Tibial artery (tissue), 4 donors: Measurements from ENCODE around the gene HHIPL1.

ENCODE experiments used
- DNase-seq, 2 donors: peaks; one replicate each; pipeline ENCODE4 v3.0.0-alpha.2; 2019
- H3K27ac ChIP-seq, 2 donors: fragments of 200-600 bp; sonication (generic) in 1 of 2; 1 replicate in 1 of 2; 2 replicates in 1 of 2; pipeline ENCODE4 v1.5.1; 2018 to 2019; ENCODE audit warnings: mild to moderate bottlenecking in 1 of 2
- H3K27me3 ChIP-seq, 2 donors: fragments of 200-600 bp; sonication (generic) in 1 of 2; one replicate each; pipeline versions ENCODE4 v1.5.1 to v1.6.0; 2016 to 2019
- H3K36me3 ChIP-seq, 3 donors: fragments of 200-600 bp; sonication (generic) in 2 of 3; one replicate each; pipeline ENCODE4 v1.5.1; 2016 to 2019; ENCODE audit warnings: mild to moderate bottlenecking in 2 of 3
- H3K4me1 ChIP-seq, 4 donors: fragments of 200-600 bp; sonication (generic) in 2 of 4; 1 replicate in 3 of 4; 2 replicates in 1 of 4; pipeline ENCODE4 v1.5.1; 2016 to 2019
- H3K4me3 ChIP-seq, 2 donors: fragments of 200-600 bp; sonication (generic) in 1 of 2; 1 replicate in 1 of 2; 2 replicates in 1 of 2; pipeline ENCODE4 v1.5.1; 2018 to 2019; ENCODE audit warnings: mild to moderate bottlenecking in 2 of 2
- H3K9me3 ChIP-seq, 3 donors: fragments of 200-600 bp; sonication (generic) in 1 of 3; one replicate each; pipeline ENCODE4 v1.5.1; 2016 to 2019
- CTCF ChIP-seq, 2 experiments: fragments of 200-600 bp in 1 of 2; fragments of 450-650 bp in 1 of 2; IDR thresholded peaks; one replicate each; pipeline ENCODE4 v1.5.1; 2017 to 2019; ENCODE audit warnings: antibody characterized with exemption in 2 of 2, mild to moderate bottlenecking in 1 of 2, moderate library complexity in 1 of 2
- intact Hi-C: fragments of 100-400 bp; cut with DNase I; formaldehyde crosslinking; loops from one replicate; pipeline ENCODE4 v1.15.0; 2023; ENCODE audit warnings: low total_unique reads

The HHIPL1 gene

GRCh38 chr14:99693918-99694317 lies 49.0 kb downstream of the HHIPL1 start:
- no peak for TF ChIP-seq CTCF (IDR thresholded peaks at IDR 0.05)
- Histone ChIP-seq H3K27me3 (peaks cover 0 to 14% of the 10 kb centered on the region in 2 donors), H3K4me3 (no peak overlapping the region), H3K4me1 (no peaks in the 10 kb centered on the region), H3K36me3 (no peaks in the 10 kb centered on the region), H3K9me3 (no peaks in the 10 kb centered on the region), H3K27ac (no peak overlapping the region)
- DNase-seq = no peak
- intact Hi-C loops = no loop called here

- intact Hi-C loops = no loop called here
- Histone ChIP-seq H3K27ac (no peak overlapping the region), H3K27me3 (no peaks in the 10 kb centered on the region), H3K9me3 (no peaks in the 10 kb centered on the region), H3K4me1 (no peaks in the 10 kb centered on the region), H3K36me3 (no peaks in the 10 kb centered on the region), H3K4me3 (no peak overlapping the region)
- DNase-seq = no peak
- no peak for TF ChIP-seq CTCF (IDR thresholded peaks at IDR 0.05)
Observed at GRCh38 chr14:99696929-99697328, 52.0 kb downstream of the HHIPL1 start.

- Histone ChIP-seq H3K4me1 (no peaks in the 10 kb centered on the region), H3K4me3 (no peak overlapping the region), H3K9me3 (peaks cover 0 to 4% (median 4%) of the 10 kb centered on the region in 3 donors), H3K27ac (no peak overlapping the region), H3K27me3 (no peaks in the 10 kb centered on the region), H3K36me3 (peaks cover 0 to 6% (median 0%) of the 10 kb centered on the region in 3 donors)
- no peak for DNase-seq
- no peak for TF ChIP-seq CTCF (IDR thresholded peaks at IDR 0.05)
- intact Hi-C loops = no loop called here
Observed at GRCh38 chr14:99698236-99698635, 53.3 kb downstream of the HHIPL1 start.

GRCh38 chr14:99698642-99699041 lies 53.7 kb downstream of the HHIPL1 start:
- H3K36me3 ChIP-seq = peaks cover 0 to 10% (median 0%) of the 10 kb centered on the region in 3 donors
- no peak for TF ChIP-seq CTCF (IDR thresholded peaks at IDR 0.05)
- H3K27ac ChIP-seq = no peak overlapping the region
- H3K9me3 ChIP-seq = peaks cover 0 to 8% (median 8%) of the 10 kb centered on the region in 3 donors
- no peaks in the 10 kb centered on the region for H3K27me3 ChIP-seq
- H3K4me1 ChIP-seq = no peaks in the 10 kb centered on the region
- DNase-seq = no peak
- intact Hi-C loops = no loop called here
- H3K4me3 ChIP-seq = no peak overlapping the region

GRCh38 chr14:99699085-99699760 lies 54.3 kb downstream of the HHIPL1 start:
- H3K4me1 ChIP-seq = no peaks in the 10 kb centered on the region
- DNase-seq = no peak
- TF ChIP-seq CTCF (IDR thresholded peaks at IDR 0.05) = no peak
- H3K27ac ChIP-seq = no peak overlapping the region
- H3K36me3 ChIP-seq = peaks cover 0 to 10% (median 0%) of the 10 kb centered on the region in 3 donors
- no peak overlapping the region for H3K4me3 ChIP-seq
- H3K27me3 ChIP-seq = no peaks in the 10 kb centered on the region
- peaks cover 0 to 14% (median 10%) of the 10 kb centered on the region in 3 donors for H3K9me3 ChIP-seq
- intact Hi-C loops = no loop called here
